COR-L47 (cell line): ENCODE data around the gene C10orf62.
"Not testable (repeated sequence)": the region's sequence is repeated elsewhere in the genome, so short reads cannot be mapped to it uniquely, and the experiment has no call there.

ENCODE experiments used
- DNase-seq: peaks from one replicate; lab custom pipeline; 2025; lab: John Stamatoyannopoulos, UW

Gene C10orf62

GRCh38 chr10:97589479-97589878 lies at the start of gene C10orf62:
TSS of gene C10orf62 (plus strand) at chr10:97589721. CDS start at chr10:97589898, 177 bp downstream.
- no peak for DNase-seq

GRCh38 chr10:97540669-97541500 lies 48.6 kb upstream of the C10orf62 start:
- no peak for DNase-seq

GRCh38 chr10:97542169-97543024 lies 47.1 kb upstream of the C10orf62 start:
- no peak for DNase-seq

GRCh38 chr10:97543025-97543546 lies 46.4 kb upstream of the C10orf62 start:
- DNase-seq: no peak

- no peak for DNase-seq
Measured at GRCh38 chr10:97546456-97547270, 42.9 kb upstream of the C10orf62 start.

GRCh38 chr10:97547271-97547600 lies 42.3 kb upstream of the C10orf62 start:
- DNase-seq: no peak

GRCh38 chr10:97547962-97548361 lies 41.6 kb upstream of the C10orf62 start:
- DNase-seq: no peak

- DNase-seq: no peak
Measured at GRCh38 chr10:97548828-97549455, 40.6 kb upstream of the C10orf62 start.

- DNase-seq: no peak
Measured at GRCh38 chr10:97549587-97550322, 39.8 kb upstream of the C10orf62 start.

- no peak for DNase-seq
Measured at GRCh38 chr10:97550336-97551149, 39.0 kb upstream of the C10orf62 start.

- no peak for DNase-seq
Measured at GRCh38 chr10:97551271-97551670, 38.2 kb upstream of the C10orf62 start.

- no peak for DNase-seq
Measured at GRCh38 chr10:97553575-97554031, 35.9 kb upstream of the C10orf62 start.

- DNase-seq: not testable (repeated sequence)
Measured at GRCh38 chr10:97554336-97554735, 35.2 kb upstream of the C10orf62 start.

- DNase-seq: not testable (repeated sequence)
Measured at GRCh38 chr10:97555541-97555940, 34.0 kb upstream of the C10orf62 start.

- DNase-seq: not testable (repeated sequence)
Measured at GRCh38 chr10:97560731-97561381, 28.7 kb upstream of the C10orf62 start.

- DNase-seq: not testable (repeated sequence)
Measured at GRCh38 chr10:97561386-97562077, 28.0 kb upstream of the C10orf62 start.

GRCh38 chr10:97562329-97562728 lies 27.2 kb upstream of the C10orf62 start:
- not testable (repeated sequence) for DNase-seq

- no peak for DNase-seq
Measured at GRCh38 chr10:97563337-97563736, 26.2 kb upstream of the C10orf62 start.

GRCh38 chr10:97564776-97565175 lies 24.7 kb upstream of the C10orf62 start:
- DNase-seq: no peak
